Coronary artery (tissue), 2 donors: ENCODE results near the gene SMAD6.
A peak's percentile ranks its signal among the peaks of the same experiment; 100 is the strongest.

ENCODE experiments used
- DNase-seq: peaks from one replicate; pipeline ENCODE4 v3.0.0-alpha.2; 2017; ENCODE audit warnings: low spot score
- H3K27ac ChIP-seq, 2 donors: fragments of 200-600 bp; sonication (generic); one replicate each; pipeline ENCODE4 v1.5.1; 2016 to 2019
- H3K4me3 ChIP-seq: fragments of 200-600 bp; sonication (generic); 2 replicates; pipeline ENCODE4 v1.5.1; 2016; ENCODE audit warnings: mild to moderate bottlenecking, moderate library complexity
- CTCF ChIP-seq: fragments of 200-600 bp; sonication (generic); IDR thresholded peaks from one replicate; pipeline ENCODE4 v1.5.1; 2019; ENCODE audit warnings: antibody characterized with exemption

Gene SMAD6

GRCh38 chr15:66706840-66707239 is 4.8 kb downstream of the SMAD6 start:
- TF ChIP-seq CTCF = no peak
- H3K4me3 ChIP-seq = peak overlapping the region; percentile 93
- peak overlapping the region; percentile 76 to 96 for H3K27ac ChIP-seq
- DNase-seq = no peak

- H3K27ac ChIP-seq = peak overlapping the region; percentile 76 to 79
- H3K4me3 ChIP-seq = peak overlapping the region; percentile 93
- no peak for DNase-seq
- no peak for TF ChIP-seq CTCF
Measured at GRCh38 chr15:66707310-66708082, 5.5 kb downstream of the SMAD6 start.

- TF ChIP-seq CTCF = no peak
- H3K27ac ChIP-seq = peak overlapping the region; percentile 39 to 76
- no peak for DNase-seq
- H3K4me3 ChIP-seq = no peak overlapping the region
Measured at GRCh38 chr15:66708389-66708788, 6.4 kb downstream of the SMAD6 start.

GRCh38 chr15:66709884-66710283 is 7.8 kb downstream of the SMAD6 start:
- Histone ChIP-seq H3K4me3 (peak overlapping the region; percentile 27), H3K27ac (peak overlapping the region in 1 of 2 donors; percentile 9)
- no peak for DNase-seq

GRCh38 chr15:66711260-66711659 is 9.2 kb downstream of the SMAD6 start:
- Histone ChIP-seq H3K4me3 (no peak overlapping the region), H3K27ac (peak overlapping the region in 1 of 2 donors; percentile 57)
- DNase-seq = no peak
- no peak for TF ChIP-seq CTCF

More at GRCh38 chr15:66709884-66710283, 7.8 kb downstream of the SMAD6 start:
- no peak for TF ChIP-seq CTCF

GRCh38 chr15:66711862-66712261 is 9.8 kb downstream of the SMAD6 start:
- DNase-seq = no peak
- peak overlapping the region in 1 of 2 donors; percentile 57 for H3K27ac ChIP-seq
- no peak overlapping the region for H3K4me3 ChIP-seq
- TF ChIP-seq CTCF = no peak
